NCI-H2081 treated with DMSO at 0.1 percent for 48 hours (cell line): ENCODE measurements around the gene PSMG1.
"Not testable (repeated sequence)": the region's sequence is repeated elsewhere in the genome, so short reads cannot be mapped to it uniquely, and the experiment has no call there.

ENCODE experiments used
- DNase-seq: peaks from one replicate; lab custom pipeline; 2025; lab: John Stamatoyannopoulos, UW

The PSMG1 gene

DNA sequence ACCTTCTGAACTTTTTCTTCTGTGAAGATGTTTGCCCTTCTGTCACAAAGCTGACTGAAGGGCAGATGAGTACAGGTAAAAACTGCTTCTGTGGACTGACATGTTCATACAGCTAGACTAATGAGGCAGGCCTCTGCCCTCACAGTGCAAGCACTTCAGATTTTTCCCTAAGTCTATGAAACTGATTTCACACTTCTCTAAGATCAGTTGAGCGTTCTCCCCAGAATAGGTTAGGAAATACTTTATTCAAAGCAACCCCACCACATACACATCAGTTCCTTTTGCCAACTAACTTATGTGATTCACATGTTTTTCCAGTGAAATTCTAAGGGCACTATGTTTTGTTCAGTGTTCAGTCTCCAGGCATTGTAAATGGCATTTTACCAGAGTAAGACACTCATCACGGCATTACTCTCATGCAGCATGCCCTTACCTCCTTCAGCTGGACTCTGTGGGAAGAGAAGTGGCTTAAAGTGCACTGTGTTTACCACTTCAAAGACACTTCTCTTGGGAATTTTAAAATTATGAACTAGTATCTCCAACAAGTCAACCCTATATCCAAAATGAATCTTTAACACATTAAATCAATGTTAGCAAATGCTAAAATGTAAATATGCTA is 5.4 kb upstream of the PSMG1 start:
- no peak for DNase-seq

DNA sequence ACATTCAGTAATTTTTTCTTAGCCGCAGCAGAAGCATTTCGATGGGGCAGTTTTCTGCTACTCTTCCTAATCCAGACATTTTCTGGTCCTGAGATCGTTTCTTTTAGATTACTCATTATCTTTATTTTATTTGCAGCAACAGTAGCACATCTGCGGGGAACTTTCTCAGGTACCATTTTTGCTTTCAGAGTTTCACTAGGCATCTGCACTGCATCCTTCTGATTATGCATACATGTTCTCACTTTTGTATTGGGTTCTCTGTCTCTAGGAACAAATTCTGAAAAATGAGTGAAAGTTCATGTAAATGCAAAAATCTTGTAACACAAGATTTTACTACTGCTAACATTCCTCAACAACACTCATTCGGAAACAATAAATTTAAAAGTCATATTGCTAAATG is 3.9 kb upstream of the PSMG1 start:
- no peak for DNase-seq

DNA sequence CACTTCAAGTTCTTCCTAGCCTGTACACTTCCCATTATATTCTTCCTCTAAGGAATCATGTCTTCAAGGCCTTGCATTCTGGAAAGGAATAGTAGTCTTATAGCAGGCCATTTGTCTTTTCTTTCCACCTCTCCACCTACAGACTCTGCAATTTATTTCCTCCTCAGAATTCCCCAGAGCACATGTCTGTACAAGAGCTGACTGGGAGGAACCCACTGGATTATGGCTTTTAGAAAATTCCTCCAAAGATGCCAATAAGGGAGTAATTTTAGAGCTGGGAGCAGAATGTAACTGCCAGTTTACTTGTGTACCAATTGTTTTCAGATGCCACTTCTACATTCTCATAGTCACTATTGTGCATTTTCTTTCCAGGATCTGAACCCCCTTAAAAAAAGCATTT is 3.4 kb upstream of the PSMG1 start:
- no peak for DNase-seq

DNA sequence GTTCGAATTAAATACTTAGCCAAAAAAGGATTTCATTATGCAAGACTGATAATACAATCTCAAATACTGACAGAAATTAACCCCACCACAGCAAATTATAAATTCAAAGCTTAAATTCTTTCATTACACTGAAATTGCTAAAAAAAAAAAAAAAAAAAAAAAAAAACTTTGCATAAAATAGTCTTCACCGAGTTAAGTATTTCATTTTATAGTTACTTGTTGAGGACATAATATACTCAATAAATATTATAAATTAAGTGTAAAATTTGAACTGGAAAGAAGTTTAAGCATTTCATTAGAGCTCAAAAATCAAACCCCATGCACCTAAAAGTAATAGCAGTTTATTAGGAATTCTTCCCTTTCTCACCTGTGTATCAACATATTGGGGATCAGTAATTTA is 1.9 kb upstream of the PSMG1 start:
- DNase-seq = no peak

DNA sequence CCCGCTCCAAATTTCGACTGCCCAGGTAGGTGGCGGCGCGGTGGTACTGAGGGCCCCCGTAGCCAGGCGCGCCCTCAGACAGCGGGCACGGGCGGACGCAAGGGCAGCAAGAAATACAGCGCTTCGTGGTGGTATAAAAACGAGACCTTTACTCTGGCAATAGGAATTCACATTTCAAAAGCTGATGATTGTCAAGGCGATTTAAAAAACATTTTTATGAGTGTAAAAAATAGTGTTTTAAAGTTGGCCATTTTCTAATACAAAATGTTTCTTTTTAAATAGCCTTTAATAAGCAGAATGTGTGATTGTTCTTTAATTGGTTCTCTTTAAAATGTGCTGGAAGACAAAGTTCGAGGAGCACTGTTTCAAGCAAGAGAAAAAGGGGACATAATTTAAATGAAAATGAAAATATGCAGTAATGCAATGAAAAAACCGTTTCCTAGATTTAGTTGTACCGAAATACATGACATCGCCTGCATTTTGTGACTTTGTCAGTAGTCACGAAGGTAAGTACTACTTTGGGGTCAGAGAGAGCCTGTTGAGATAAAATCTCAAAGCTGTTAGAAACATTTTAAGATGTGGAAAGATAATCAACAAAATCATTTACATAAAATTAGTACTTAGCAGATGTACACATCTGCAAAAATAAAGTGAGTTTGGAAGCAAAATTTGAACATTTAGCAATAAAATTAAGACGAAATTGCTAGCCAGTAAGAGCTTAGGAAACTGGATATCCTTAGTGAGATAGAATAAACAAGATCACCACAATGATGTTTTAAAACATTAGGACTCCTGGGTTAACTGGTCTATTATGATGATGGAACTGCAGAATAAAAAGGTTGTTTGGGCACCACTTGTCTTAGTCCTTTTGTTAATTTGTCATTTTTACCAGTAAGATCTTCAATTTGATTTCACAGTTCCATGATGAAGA is 1.1 kb upstream of the PSMG1 start:
- no peak for DNase-seq

DNA sequence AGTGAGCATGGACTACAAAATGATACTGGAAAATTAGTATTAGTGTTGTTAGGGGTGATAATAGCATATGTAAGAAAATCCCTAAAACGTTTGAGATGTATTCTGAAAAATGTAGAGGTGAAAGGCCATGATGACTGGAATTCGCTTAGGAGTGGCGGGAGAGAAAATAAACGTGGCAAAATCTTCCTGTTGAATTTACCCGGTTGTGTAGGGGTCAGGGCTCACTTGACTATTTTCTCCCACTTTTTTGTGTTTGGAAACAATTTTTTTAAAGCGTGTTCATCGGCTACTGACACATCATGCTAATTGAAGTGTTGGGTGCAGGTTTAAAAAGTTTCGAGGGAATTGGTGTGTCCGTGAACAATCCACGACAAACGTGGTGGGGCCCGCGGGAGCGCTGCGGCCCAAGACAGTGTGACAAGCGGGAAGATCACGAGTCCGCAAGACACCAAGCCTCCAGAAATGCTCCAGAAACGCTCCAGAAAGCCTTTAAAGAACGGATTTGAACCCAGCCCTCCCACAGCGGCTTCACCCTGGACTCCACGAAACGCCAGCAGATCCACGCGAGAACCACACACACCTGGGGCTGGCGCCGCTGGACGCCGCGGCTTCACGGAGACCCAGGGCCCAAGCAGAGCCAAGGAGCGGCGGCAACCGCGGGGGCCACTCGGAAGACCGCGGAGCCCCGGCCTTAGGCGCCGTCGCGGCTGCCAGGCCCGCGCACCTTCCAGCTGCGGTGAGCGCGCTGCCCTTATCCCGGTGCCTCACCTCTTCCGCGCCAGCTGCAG is 573 bp downstream of the PSMG1 start:
- no peak for DNase-seq

DNA sequence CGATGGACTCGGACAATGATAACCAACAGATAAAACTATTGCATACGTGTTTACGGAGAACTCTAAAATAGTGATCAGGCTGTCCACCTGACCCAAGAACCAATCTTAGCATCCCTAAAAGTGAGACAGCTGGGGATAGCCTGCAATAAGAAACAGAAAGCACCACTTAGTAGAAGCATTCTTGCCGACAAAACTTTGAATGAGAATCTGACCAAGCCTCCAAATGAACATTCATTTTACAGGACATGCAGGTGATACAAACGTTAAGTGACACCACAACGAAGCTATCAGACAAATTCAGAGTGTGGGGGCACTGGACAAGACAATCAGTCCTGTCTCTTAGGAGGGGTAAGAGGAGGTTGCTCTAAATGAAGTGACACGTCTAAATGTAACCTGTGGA is 1.2 kb downstream of the PSMG1 start:
- DNase-seq = no peak

DNA sequence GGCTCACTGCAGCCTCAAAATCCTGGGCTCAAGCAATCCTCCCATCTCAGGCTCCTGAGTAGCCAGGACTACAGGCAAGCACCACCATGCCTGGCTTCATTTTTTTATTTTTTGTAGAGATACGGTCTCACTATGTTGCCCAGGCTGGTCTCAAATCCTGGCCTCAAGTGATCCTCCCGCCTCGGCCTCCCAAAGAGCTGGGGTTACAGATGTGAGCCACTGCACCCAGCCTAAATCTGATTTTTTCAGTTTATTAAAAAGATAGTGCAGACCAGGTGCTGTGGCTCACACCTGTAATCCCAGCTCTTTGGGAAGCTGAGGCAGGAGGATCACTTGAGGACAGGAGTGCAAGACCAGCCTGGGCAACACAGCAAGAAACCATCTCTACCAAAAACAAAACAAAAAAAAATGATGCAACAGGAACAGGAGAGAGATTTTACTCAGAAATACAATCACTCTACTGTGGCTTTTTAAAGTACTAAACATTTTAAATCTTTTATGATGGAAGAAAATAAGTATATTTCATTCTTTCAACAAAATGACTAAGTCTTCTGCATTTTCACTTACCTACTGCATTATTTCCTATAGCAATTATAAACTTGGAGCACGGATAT is 1.9 kb downstream of the PSMG1 start:
- DNase-seq = no peak

DNA sequence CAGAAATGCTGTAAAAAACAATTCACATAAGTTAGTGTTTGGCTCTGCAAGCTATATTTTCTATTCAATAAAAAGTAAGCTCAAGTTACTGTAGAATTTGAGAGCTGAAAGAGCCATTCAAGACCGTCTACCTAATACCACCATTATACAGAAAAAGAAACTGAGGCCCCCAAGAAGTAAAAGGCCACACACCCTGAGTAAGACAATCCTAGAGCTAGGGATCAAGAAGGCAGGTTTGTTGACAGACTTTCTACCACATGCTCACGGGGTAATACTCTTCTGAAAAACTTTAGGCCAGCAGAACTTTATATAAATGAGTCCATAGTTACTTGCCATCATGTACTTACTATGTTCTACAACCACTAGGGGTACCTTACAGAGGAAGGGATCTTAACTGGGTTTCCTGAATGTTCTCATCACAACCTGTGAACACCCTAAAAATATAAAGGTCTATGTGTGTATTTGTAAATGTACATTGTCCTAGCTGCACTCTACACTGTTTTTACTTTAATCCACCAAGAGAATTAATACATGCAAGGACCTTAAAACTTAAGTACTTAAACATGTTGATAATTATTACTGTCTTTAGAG is 2.7 kb downstream of the PSMG1 start:
- DNase-seq = no peak

DNA sequence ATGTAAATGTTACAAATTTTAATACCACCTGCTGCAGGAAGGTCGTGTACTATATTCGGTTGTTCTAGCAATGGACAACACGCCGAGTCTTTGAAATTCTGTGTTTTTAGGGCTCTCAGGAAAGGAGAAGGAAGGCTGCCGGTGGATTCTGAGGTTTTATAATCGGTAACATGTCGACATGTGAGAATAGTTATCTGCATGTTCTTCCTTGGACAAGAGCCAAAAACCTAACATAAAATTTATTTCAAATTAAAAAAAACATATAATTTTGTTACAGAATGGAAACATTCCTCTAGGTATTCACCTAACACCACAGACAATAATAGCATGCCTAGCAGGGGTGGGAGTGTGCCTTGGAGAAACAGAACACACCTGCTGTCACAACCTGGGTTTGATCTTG is 4.8 kb downstream of the PSMG1 start:
- DNase-seq = no peak

DNA sequence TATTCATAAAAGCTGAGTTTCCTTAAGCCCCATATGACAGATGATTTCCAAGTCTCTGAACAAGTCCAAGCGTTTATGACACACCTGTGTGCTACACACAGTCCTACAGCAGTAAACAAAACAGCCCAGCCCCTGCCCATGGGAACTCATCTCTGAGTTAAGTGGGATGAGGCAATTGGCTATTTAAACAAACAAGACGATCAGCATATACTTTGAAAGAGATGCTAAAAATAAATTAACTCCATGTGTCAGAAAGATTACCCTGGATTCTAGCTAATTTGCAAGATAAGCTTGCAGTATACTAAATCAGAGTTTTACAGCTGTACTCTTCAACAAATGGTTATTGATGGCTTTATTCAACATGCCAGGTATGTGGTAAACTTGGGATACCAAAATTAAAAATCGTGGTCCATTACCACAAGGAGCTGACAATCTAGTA is 7.0 kb downstream of the PSMG1 start:
- DNase-seq = no peak

DNA sequence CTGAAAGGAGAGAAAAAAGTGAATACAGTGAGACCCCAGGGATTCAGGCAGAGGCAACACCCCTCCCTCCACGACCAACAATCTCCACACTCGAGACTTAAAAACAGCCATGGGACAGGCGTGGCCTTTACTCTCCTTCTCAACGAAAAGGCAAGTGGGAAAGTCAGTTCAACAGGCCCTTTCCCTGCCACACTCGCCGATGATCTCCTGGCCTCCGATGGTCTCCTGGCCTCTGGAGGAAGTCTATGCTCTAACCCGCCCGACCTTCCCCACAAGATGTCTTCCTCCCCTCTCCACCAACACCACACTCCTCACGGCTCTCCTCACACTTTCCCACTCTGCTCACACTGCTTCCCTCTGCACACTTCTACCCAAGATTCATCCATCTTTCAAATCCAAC is 7.6 kb downstream of the PSMG1 start:
- DNase-seq = no peak

DNA sequence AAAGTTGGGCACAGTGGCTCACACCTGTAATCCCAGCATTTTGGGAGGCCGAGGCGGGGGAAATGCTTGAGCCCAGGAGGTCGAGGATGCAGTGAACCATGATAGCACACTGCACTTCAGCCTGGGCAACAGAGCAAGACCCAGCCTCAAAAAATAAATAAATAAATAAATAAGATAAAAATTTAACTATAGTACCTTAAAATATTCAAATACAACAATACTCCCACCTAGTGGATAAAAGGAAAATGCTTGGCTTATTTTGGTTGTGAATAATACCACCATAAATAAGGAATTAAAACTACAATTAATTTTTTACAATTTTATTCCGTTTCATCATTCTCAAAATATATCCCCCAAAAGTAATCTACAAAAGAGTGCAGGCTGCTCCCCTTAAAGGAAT is 8.1 kb downstream of the PSMG1 start:
- DNase-seq = no peak

DNA sequence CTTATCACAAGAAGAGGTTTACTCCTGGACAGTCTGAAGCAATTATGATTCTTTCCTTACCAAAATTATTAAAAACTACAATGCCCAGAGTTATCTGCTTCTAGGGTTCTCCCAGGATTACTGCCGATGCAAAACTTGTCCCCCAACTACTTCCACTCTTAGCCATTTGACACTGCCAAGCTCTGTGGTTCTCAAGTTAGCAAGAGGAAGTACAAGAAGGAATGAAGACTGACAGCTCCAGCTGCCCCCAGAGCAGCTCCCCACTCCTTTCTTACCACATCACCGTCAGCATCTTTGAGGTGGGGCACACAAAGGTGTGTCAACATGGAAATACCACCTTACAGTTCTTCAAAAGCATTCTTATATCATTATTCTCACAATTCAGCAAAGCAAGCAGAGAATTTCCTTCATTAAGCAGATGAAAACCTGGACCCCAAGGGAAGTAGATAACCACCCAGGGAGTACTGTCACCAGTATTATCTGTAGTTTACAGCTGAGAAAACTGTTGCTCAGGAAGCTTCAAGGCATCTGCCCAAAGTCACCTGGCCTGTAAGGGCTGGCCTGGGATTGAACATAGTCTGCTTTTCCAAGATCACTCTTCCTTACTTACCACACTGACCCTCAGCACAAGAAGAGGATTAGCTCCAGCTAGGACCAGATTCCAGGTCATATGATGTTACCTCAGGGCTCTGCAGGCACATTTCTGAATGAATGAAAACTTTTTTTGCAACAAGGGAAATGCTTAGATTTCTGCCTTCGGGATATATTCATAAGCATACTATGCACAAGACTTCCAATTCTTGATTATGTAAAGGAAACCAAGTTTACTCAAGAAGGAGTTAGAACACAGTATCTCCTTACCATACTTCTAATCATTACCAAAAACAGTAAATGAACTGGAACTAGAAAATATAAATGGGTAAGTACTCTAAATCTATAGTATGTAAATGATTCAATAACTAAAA is 9.3 kb downstream of the PSMG1 start:
- no peak for DNase-seq

DNA sequence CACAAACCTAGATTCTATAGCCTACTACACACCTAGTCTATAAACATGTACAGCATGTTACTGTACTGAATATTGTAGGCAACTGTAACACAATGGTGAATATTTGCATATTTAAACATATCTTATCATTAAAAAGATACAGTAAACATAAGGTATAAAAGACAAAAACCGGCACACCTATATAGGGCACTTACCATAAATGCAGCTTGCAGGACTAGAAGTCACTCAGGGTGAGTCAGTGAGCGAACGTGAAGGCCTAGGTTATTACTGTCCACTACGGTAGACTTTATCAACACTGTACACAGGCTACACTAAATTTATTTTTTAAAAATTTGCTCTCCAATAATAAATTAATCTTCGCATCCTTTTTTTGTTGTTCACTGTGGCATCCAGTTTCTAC is 13.3 kb downstream of the PSMG1 start:
- no peak for DNase-seq

DNA sequence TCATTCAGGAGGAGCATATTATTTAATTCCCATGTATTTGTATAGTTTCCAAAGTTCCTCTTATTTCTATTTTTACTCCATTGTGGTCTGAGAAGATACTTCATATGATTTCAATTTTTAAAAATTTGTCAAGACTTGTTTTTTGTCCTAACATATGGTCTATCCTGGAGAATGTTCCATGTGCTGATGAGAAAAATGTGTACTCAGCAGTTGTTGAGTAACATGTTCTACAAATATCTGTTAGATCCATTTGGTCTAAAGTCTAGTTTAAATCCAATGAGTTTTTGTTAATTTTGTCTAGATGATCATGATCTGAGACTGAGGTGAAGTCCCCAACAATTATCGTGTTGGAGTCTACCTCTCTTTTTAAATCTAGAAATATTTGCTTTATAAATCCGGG is 14.5 kb downstream of the PSMG1 start:
- DNase-seq = no peak

DNA sequence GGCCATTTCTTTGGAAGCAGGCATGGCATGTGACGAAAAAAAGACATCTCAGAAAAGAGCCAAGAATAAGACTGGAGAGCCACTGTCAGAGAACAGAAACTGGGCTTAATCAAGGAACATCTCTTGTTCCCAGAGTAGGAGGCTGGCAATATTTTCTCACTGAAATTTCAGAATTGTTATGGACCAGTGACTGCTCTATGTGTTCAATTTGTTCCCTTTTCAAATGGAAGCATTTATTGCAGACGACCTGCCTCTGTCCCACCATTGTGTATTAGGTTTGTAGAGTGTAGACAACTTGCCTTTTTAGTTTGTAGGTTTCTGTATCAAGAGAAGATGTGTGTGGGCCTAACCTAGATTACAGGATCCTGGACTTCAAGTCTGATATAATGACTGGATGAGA is 18.7 kb downstream of the PSMG1 start:
- no peak for DNase-seq

DNA sequence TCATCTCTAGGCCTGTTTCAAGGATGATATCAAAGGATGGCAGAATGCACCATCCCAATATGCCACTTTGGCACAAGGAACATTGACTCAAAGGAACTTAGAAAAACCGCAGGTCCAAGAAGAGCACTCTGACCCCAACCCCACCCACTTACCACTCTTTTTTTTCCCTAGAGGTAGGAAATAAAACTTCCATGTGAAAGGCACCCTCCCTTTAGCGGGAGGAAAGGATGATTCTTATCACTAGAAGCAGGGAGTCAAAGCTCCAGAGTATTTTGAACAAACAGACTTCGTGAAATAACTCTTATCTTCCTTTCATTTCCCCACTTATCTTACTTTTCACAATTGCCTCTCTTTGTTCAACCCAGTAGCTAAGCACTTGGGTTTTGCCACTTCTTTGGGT is 22.2 kb downstream of the PSMG1 start:
- DNase-seq = no peak

DNA sequence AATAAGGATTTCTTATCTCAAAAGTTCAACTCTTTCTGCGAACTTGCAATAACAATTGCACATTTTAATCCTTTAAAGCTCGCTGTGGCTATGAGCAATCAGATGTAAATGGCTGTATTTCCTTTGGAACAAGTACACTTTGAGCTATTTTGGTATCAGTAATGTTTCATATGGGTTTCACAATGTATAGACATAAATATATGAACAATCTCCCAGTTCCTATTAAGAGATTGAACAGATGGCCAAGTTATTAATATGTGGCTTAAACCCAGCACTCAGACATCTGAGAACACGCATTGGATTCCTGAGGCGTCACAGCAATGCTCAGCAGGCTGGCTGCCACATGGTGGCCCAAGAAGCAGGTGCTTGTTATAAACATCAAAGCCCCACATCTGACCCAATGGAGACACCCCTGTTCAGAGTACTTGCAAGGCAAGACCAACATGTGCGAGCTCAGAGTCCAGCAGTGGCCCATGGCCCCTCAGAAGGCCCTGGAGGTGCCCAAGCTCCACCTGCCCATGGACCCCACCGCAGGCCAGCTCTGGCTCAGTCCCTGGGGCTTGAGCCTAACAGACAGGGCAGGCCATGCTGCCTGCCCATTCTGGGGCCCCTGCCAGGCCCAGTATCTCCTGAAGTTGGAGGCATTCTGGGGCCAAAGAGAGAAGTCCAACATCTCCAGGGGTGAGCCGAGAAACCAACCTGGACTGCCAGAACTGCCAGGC is 23.7 kb downstream of the PSMG1 start:
- no peak for DNase-seq

DNA sequence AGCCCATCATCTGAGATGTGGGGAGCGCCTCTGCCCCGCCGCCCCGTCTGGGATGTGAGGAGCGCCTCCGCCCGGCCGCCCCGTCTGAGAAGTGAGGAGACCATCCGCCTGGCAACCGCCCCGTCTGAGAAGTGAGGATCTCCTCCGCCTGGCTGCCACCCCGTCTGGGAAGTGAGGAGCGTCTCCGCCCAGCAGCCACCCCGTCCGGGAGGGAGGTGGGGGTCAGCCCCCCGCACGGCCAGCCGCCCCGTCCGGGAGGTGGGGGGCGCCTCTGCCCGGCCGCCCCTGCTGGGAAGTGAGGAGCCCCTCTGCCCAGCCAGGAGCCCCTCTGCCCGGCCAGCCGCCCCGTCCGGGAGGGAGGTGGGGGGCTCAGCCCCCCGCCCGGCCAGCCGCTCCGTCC is 26.0 kb downstream of the PSMG1 start:
- not testable (repeated sequence) for DNase-seq
